GM18907 (cell line): ENCODE results near the gene STX8.

Source experiments
- ATAC-seq: cut with Tn5 transposase; IDR thresholded peaks from one replicate; pipeline ENCODE4 v1.9.1; 2021; ENCODE audit warnings: mild to moderate bottlenecking, moderate library complexity; ENCODE audit not compliant: unreplicated experiment

Gene STX8

GRCh38 chr17:9217151-9218056 lies 358.2 kb downstream of the STX8 start:
- ATAC-seq = no peak

- ATAC-seq = no peak
Observed at GRCh38 chr17:9215465-9215864, 360.2 kb downstream of the STX8 start.

GRCh38 chr17:9213303-9213640 lies 362.3 kb downstream of the STX8 start:
- ATAC-seq = no peak

- no peak for ATAC-seq
Observed at GRCh38 chr17:9212376-9213302, 363.0 kb downstream of the STX8 start.

GRCh38 chr17:9211133-9211765 lies 364.4 kb downstream of the STX8 start:
- ATAC-seq = no peak

GRCh38 chr17:9209781-9210370 lies 365.7 kb downstream of the STX8 start:
- no peak for ATAC-seq

GRCh38 chr17:9209347-9209746 lies 366.3 kb downstream of the STX8 start:
- no peak for ATAC-seq

- no peak for ATAC-seq
Observed at GRCh38 chr17:9208381-9209105, 367.1 kb downstream of the STX8 start.

- ATAC-seq = no peak
Observed at GRCh38 chr17:9206741-9207332, 368.8 kb downstream of the STX8 start.

GRCh38 chr17:9206410-9206703 lies 369.3 kb downstream of the STX8 start:
- no peak for ATAC-seq

- no peak for ATAC-seq
Observed at GRCh38 chr17:9205520-9206409, 369.9 kb downstream of the STX8 start.

GRCh38 chr17:9204637-9205329 lies 370.8 kb downstream of the STX8 start:
- ATAC-seq = no peak

- no peak for ATAC-seq
Observed at GRCh38 chr17:9203771-9204425, 371.7 kb downstream of the STX8 start.

- ATAC-seq = no peak
Observed at GRCh38 chr17:9202532-9202931, 373.1 kb downstream of the STX8 start.

- peak; percentile 78 for ATAC-seq
Observed at GRCh38 chr17:9200699-9201359, 374.8 kb downstream of the STX8 start.
